ENCODE measurements around the gene TLK2.

TLK2 gene

DNA sequence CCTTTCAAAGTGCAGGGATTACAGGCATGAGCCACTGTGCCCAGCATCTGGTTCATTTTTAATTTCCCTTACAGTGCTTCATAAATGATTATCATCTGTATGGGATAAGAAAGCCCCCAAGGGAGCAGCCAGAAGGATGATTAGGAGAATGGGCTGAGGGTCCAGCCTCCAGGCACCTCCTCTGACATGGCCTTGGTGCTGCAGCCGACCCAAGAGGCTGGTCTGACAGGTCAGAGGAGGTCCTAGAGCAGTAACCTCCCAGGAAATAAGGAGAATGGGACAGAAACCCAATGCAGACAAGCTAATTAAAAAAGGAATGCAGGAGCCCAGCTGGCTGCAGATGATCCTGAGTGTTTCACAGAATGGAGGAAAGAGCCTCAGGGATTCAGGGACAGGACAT is 177.8 kb downstream of the TLK2 start:
- no peak overlapping the region for H3K4me2 ChIP-seq (ENCODE audit: insufficient read depth, low read length)
- DNase-seq (no peak), ATAC-seq (ENCODE audit: insufficient read depth, low read depth) (no peak)
- no peak overlapping the region for H3K27ac ChIP-seq (ENCODE audit: low read length)
- H4K20me1 ChIP-seq (ENCODE audit: insufficient read depth, low read length) = no peaks in the 10 kb centered on the region
- H3K9ac ChIP-seq (ENCODE audit: low read depth, low read length) = no peak overlapping the region
- H3K4me3 ChIP-seq (ENCODE audit: low read depth in 1 of 2, low read length in 2 of 2) = no peak overlapping the region
- no peak overlapping the region for H2AFZ ChIP-seq (ENCODE audit: low read depth, low read length)
- H3K27me3 ChIP-seq (ENCODE audit: insufficient read depth, low read length, poor library complexity) = no peaks in the 10 kb centered on the region
- peaks cover 17% of the 10 kb centered on the region for H3K4me1 ChIP-seq (ENCODE audit: insufficient read depth, low read length)
- H3K36me3 ChIP-seq (ENCODE audit: insufficient read depth, low read length) = 0 out of 2 replicates have a peak, but pooled peaks cover 4% of the 10 kb centered on the region
- peaks cover 10% of the 10 kb centered on the region for H3K9me3 ChIP-seq (ENCODE audit: insufficient read depth, low read length, severe bottlenecking)
- TF ChIP-seq, protein P1, sequence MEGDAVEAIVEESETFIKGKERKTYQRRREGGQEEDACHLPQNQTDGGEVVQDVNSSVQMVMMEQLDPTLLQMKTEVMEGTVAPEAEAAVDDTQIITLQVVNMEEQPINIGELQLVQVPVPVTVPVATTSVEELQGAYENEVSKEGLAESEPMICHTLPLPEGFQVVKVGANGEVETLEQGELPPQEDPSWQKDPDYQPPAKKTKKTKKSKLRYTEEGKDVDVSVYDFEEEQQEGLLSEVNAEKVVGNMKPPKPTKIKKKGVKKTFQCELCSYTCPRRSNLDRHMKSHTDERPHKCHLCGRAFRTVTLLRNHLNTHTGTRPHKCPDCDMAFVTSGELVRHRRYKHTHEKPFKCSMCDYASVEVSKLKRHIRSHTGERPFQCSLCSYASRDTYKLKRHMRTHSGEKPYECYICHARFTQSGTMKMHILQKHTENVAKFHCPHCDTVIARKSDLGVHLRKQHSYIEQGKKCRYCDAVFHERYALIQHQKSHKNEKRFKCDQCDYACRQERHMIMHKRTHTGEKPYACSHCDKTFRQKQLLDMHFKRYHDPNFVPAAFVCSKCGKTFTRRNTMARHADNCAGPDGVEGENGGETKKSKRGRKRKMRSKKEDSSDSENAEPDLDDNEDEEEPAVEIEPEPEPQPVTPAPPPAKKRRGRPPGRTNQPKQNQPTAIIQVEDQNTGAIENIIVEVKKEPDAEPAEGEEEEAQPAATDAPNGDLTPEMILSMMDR (IDR thresholded peaks at IDR 0.05; ENCODE audit: borderline replicate concordance, extremely low read depth, low read length, poor library complexity, severe bottlenecking) = no peak
- TF ChIP-seq EZH2 (IDR thresholded peaks at IDR 0.05; ENCODE audit: borderline replicate concordance, low read depth, low read length, severe bottlenecking) = no peak
- H3K79me2 ChIP-seq (ENCODE audit: insufficient read depth, low read length) = no peaks in the 10 kb centered on the region

DNA sequence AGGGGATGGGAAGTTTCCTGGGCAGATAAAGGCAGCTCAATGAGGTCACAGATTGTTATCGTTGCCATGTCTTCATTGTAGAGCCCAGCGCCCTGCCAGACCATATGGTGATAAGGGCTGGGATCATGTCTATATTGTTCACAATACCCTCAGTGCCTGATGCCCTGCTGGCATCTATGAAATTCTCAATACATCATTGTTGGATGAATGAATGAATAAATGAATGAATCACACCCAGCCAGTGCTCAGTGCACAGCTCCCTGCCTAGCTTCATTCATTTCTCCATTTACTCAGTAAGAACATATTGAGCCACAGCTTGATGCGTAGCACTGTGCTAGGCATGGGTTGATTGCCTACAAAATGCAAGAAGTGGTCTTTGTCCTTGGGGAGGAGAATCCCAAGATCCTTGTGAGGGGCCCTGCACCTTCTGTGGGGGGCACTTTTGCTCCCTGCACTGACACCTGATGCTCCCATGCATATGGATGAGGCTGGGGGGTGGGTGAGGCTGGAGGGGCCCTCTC is 178.6 kb downstream of the TLK2 start:
- Histone ChIP-seq H3K9ac (ENCODE audit: low read depth, low read length) (no peak overlapping the region), H3K4me3 (ENCODE audit: low read depth in 1 of 2, low read length in 2 of 2) (no peak overlapping the region), H3K9me3 (ENCODE audit: insufficient read depth, low read length, severe bottlenecking) (peaks cover 10% of the 10 kb centered on the region), H3K36me3 (ENCODE audit: insufficient read depth, low read length) (0 out of 2 replicates have a peak, but pooled peaks cover 4% of the 10 kb centered on the region), H3K4me1 (ENCODE audit: insufficient read depth, low read length) (peaks cover 15% of the 10 kb centered on the region), H3K27me3 (ENCODE audit: insufficient read depth, low read length, poor library complexity) (no peaks in the 10 kb centered on the region), H3K79me2 (ENCODE audit: insufficient read depth, low read length) (no peaks in the 10 kb centered on the region), H2AFZ (ENCODE audit: low read depth, low read length) (no peak overlapping the region), H4K20me1 (ENCODE audit: insufficient read depth, low read length) (no peaks in the 10 kb centered on the region), H3K4me2 (ENCODE audit: insufficient read depth, low read length) (no peak overlapping the region), H3K27ac (ENCODE audit: low read length) (no peak overlapping the region)
- DNase-seq = no peak
- no peak for ATAC-seq (ENCODE audit: insufficient read depth, low read depth)
- no peak for TF ChIP-seq EZH2 (IDR thresholded peaks at IDR 0.05; ENCODE audit: borderline replicate concordance, low read depth, low read length, severe bottlenecking)
- TF ChIP-seq, protein P1 (IDR thresholded peaks at IDR 0.05; ENCODE audit: borderline replicate concordance, extremely low read depth, low read length, poor library complexity, severe bottlenecking) = no peak

DNA sequence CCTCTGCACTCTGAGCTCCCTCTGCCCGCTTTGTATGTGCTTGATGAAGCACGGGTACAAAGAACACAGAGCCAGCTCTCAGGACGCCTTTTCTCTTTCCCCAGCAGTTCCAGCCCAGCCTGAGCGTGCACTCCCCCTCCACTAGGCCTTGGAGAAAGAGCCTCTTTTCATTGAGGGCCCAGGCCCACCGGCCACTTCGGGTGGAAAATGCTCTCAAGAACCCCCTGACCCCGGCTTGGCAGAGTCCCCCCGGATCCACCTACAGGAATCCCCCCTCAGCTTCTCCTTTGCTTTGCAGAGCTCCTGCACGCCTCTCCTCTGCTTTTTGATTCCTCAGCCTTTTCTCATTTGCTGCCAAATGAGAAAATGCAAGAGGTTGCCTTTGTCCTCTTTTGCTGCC is 179.1 kb downstream of the TLK2 start:
- no peak overlapping the region for H3K4me2 ChIP-seq (ENCODE audit: insufficient read depth, low read length)
- no peak overlapping the region for H3K27ac ChIP-seq (ENCODE audit: low read length)
- H4K20me1 ChIP-seq (ENCODE audit: insufficient read depth, low read length) = no peaks in the 10 kb centered on the region
- DNase-seq (no peak), ATAC-seq (ENCODE audit: insufficient read depth, low read depth) (no peak)
- H3K4me3 ChIP-seq (ENCODE audit: low read depth in 1 of 2, low read length in 2 of 2) = no peak overlapping the region
- no peak for TF ChIP-seq EZH2 (IDR thresholded peaks at IDR 0.05; ENCODE audit: borderline replicate concordance, low read depth, low read length, severe bottlenecking)
- TF ChIP-seq, protein P1 (IDR thresholded peaks at IDR 0.05; ENCODE audit: borderline replicate concordance, extremely low read depth, low read length, poor library complexity, severe bottlenecking) = no peak
- H3K9ac ChIP-seq (ENCODE audit: low read depth, low read length) = no peak overlapping the region
- H3K27me3 ChIP-seq (ENCODE audit: insufficient read depth, low read length, poor library complexity) = no peaks in the 10 kb centered on the region
- peaks cover 10% of the 10 kb centered on the region for H3K9me3 ChIP-seq (ENCODE audit: insufficient read depth, low read length, severe bottlenecking)
- H2AFZ ChIP-seq (ENCODE audit: low read depth, low read length) = no peak overlapping the region
- peaks cover 10% of the 10 kb centered on the region for H3K4me1 ChIP-seq (ENCODE audit: insufficient read depth, low read length)
- 0 out of 2 replicates have a peak, but pooled peaks cover 4% of the 10 kb centered on the region for H3K36me3 ChIP-seq (ENCODE audit: insufficient read depth, low read length)
- no peaks in the 10 kb centered on the region for H3K79me2 ChIP-seq (ENCODE audit: insufficient read depth, low read length)
